Lower leg skin (tissue), 4 donors: ENCODE results near the gene RPN2. TPM values are rescaled to one million over a fixed set of nuclear protein-coding genes. Genes with fewer than 3 reads are reported as not detected.

ENCODE experiments used
- DNase-seq, 2 donors: peaks; one replicate each; pipeline ENCODE4 v3.0.0-alpha.2; 2019; ENCODE audit warnings: low spot score in 2 of 2
- H3K4me3 ChIP-seq: fragments of 200-600 bp; sonication (generic); 2 replicates; pipeline ENCODE4 v1.5.1; 2017; ENCODE audit warnings: mild to moderate bottlenecking, low read depth; ENCODE audit not compliant: poor library complexity, severe bottlenecking
- POLR2A ChIP-seq, 2 donors: fragments of 450-650 bp; IDR thresholded peaks; one replicate each; pipeline ENCODE4 v1.6.1; 2016 to 2017; ENCODE audit warnings: antibody characterized with exemption in 2 of 2, mild to moderate bottlenecking in 1 of 2, moderate library complexity in 1 of 2
- WGBS, 2 donors: methylation state at CpG; one replicate each; pipeline ENCODE4 v1.1.5; 2018; 5-methylcytosine and 5-hydroxymethylcytosine counted together
- intact Hi-C: fragments of 100-400 bp; cut with DNase I; formaldehyde crosslinking; loops from one replicate; pipeline ENCODE4 v1.15.0; 2023; ENCODE audit warnings: low total_unique reads
- total RNA-seq, 4 donors: library from RNA; depleted of rRNA; stranded (reverse); fragments of >200 nt; gene quantifications; one replicate each; pipeline ENCODE4 v1.1.0, GENCODE V29; 2016
- TF ChIP-seq, protein P1 (sequence below), 3 donors: fragments of 450-650 bp; IDR thresholded peaks; one replicate each; pipeline ENCODE4 v1.5.1; 2016; ENCODE audit warnings: antibody characterized with exemption in 3 of 3, mild to moderate bottlenecking in 3 of 3, moderate library complexity in 2 of 3

Gene RPN2
- total RNA-seq, 4 donors from 2014 or later, result 76.0 to 128 (median 102) TPM

DNA sequence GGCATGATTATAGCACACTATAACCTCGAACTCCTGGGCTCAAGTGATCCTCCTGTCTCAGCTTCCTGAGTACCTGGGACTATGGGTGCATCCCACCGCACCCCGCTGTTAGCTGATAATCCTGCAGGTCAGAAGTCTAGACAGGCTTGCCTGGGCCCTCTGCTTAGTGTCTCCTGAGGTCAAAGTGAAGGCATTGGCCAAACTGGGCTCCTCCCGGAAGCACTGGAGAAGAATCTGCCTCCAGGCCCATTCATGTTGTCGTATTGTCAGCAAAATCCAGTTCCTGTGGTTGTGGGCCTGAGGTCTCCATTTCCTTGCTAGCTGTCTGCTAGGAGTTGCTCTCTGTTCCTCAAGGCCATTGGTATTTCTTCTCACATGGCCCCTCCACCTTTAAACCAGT is 6.6 kb downstream of the RPN2 start:
- peak in 1 of 2 donors; percentile 72 for DNase-seq
- intact Hi-C loops, result no loop called here
- TF ChIP-seq POLR2A (IDR thresholded peaks at IDR 0.05), result no peak
- TF ChIP-seq, protein P1, sequence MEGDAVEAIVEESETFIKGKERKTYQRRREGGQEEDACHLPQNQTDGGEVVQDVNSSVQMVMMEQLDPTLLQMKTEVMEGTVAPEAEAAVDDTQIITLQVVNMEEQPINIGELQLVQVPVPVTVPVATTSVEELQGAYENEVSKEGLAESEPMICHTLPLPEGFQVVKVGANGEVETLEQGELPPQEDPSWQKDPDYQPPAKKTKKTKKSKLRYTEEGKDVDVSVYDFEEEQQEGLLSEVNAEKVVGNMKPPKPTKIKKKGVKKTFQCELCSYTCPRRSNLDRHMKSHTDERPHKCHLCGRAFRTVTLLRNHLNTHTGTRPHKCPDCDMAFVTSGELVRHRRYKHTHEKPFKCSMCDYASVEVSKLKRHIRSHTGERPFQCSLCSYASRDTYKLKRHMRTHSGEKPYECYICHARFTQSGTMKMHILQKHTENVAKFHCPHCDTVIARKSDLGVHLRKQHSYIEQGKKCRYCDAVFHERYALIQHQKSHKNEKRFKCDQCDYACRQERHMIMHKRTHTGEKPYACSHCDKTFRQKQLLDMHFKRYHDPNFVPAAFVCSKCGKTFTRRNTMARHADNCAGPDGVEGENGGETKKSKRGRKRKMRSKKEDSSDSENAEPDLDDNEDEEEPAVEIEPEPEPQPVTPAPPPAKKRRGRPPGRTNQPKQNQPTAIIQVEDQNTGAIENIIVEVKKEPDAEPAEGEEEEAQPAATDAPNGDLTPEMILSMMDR (IDR thresholded peaks at IDR 0.05), result no peak
- 83 to 84% methylated on average over 5 of the region's 5 CpGs for WGBS, 2 donors
- no peak overlapping the region for H3K4me3 ChIP-seq

DNA sequence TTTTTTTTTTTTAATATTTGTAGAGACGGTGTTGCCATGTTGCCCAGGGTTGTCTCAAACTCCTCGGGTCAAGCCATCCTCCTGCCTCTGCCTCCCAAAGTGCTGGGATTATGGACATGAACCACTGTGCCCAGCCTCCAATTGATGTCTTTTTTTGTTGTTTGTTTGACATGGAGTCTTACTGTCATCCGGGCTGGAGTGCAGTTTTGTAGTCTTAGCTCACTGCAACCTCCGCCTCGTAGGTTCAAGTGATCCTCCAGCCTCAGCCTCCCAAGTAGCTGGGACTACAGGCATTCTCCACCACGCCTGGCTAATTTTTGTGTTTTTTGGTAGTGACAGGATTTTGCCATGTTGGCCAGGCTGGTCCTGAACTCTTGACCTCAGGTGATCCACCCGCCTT is 9.7 kb downstream of the RPN2 start:
- DNase-seq, result peak in 1 of 2 donors; percentile 59
- H3K4me3 ChIP-seq, result no peak overlapping the region
- TF ChIP-seq, protein P1 (IDR thresholded peaks at IDR 0.05), result no peak
- no peak for TF ChIP-seq POLR2A (IDR thresholded peaks at IDR 0.05)
- WGBS, 2 donors, result 94% methylated on average over 6 of the region's 7 CpGs
- intact Hi-C loops, result no loop called here

DNA sequence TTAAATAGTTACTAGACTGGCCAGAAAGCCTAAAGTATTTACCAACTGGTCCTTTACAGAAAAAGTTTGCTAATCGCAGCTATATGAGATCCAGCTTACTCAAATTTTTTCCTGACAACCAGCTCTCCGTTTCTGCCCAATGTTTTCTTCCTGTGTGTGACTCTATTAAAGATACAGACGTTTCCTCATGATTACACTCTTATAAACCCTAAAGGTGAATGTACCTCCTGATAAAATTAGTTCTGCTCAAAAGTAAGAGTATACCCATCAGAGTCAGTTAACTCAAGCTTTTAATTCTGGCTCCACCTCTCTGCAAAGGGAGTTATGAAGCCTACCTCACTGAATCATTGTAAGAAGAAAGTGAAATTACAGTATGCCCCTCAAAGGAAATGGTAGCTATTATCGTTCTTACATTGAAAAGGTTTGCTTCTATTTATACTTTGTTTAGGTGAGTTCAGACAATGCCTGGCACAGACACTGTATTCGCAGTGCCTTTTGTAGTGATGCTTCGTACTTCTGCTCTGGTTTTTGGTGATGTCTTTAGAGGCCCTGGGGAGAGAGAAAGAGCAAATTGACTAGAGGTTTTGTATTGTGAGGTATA is 10.4 kb downstream of the RPN2 start:
- H3K4me3 ChIP-seq, result no peak overlapping the region
- no peak for TF ChIP-seq POLR2A (IDR thresholded peaks at IDR 0.05)
- TF ChIP-seq, protein P1 (IDR thresholded peaks at IDR 0.05), result no peak
- 62 to 66% methylated on average over 6 of the region's 6 CpGs for WGBS, 2 donors
- DNase-seq, result no peak
- intact Hi-C loops, result loop anchor here (10.0 kb wide), 1 partner anchor 345 kb away; no protein-coding TSS in a partner anchor

DNA sequence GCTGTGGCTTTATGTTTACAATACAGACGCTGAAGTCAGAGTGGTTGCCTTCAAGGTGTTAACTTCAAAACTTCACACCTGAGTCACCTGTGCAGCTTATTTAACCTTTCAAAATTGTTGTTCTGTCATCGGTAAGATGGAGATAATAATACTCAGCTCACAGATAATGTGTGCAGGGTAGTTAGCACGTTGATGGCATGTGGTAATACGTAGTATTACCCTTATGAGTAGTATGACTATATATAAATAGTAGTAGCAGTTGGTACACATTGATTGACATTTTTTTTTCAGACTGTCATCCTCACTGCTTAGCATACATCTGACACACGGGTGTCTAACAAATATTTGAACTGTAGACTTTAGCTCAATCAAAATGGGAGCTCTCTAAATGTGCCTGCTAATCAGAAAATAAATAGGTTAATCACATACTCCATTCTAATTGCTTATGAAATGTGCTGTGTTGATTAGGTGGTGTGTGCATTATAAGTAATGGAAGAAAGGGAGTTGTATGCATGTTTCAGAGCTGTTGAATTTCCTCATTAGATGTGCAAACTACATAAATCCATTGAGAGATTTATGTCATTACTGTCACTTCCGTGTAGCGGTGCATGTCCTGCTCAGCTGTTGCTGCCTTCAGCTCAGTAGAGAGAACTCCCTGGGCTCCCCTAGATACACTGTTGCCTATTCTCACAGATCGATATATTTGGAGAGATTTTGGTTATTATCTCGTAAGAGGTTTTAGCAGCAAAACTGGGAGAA is 11.4 kb downstream of the RPN2 start:
- no peak for TF ChIP-seq POLR2A (IDR thresholded peaks at IDR 0.05)
- TF ChIP-seq, protein P1 (IDR thresholded peaks at IDR 0.05), result no peak
- 70 to 73% methylated on average over 9 of the region's 9 CpGs for WGBS, 2 donors
- peak in 1 of 2 donors; percentile 6 for DNase-seq
- H3K4me3 ChIP-seq, result no peak overlapping the region
- intact Hi-C loops, result loop anchor here (10.0 kb wide), 1 partner anchor 344 kb away; no protein-coding TSS in a partner anchor

DNA sequence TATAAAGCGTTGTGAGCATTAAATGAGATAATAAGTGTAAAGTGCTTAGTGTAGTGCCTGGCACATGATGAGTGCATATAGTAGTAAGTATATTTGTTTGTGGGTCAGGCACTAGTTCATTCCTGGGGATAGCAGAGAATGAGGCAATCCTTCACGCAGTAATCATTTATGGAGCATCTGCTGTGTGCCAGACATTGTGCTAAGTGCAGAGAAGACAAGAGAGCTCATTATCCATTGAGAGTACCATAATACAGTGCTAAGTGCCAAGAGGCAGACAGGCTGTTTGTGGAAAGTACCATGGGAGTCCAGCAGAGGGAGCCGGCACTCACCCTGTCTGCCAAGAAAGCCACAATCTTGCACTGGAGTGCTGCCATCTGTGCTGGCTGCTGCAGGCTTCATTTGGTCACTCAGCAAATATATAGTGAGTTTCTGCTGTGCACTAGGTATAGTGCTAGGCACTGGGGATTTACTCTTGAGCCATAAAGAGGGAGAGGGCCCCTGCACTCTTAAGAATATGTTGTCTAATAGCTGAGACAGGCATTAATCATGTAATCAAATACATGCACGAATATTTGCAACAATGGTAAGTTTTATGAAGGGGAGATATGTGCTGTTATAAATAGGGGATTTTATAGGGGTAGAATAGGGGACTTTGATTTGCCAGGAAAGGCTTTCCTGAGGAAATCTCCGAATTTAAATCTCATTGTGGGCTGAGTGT is 13.2 kb downstream of the RPN2 start:
- WGBS, 2 donors, result 31 to 32% methylated on average over 5 of the region's 5 CpGs
- TF ChIP-seq POLR2A (IDR thresholded peaks at IDR 0.05), result no peak
- TF ChIP-seq, protein P1 (IDR thresholded peaks at IDR 0.05), result peak in 1 of 3 donors; percentile 53
- intact Hi-C loops, result loop anchor here (10.0 kb wide), 1 partner anchor 343 kb away; no protein-coding TSS in a partner anchor
- DNase-seq, result peak; percentile 84 to 95
- no peak overlapping the region for H3K4me3 ChIP-seq
